WTC11 (cell line): ENCODE results near the gene PHLDB2.

Experiments
- GABPB1 ChIP-seq: sonication (generic); formaldehyde crosslinking; IDR thresholded peaks from 2 replicates; pipeline ENCODE4 v1.8.1; 2023; ENCODE audit warnings: mild to moderate bottlenecking, missing genetic modification reagents
- NFYB ChIP-seq: sonication (generic); formaldehyde crosslinking; conservative IDR thresholded peaks from 2 replicates; pipeline ENCODE4 v1.8.0; 2022; ENCODE audit warnings: low read depth, missing genetic modification reagents
- RELA ChIP-seq: sonication (generic); formaldehyde crosslinking; IDR thresholded peaks from 2 replicates; pipeline ENCODE4 v1.8.1; 2022; ENCODE audit warnings: missing genetic modification reagents, mild to moderate bottlenecking, borderline replicate concordance
- TCF7 ChIP-seq: sonication (generic); formaldehyde crosslinking; IDR thresholded peaks from 2 replicates; pipeline ENCODE4 v1.8.0; 2022; ENCODE audit warnings: mild to moderate bottlenecking, low read depth, missing genetic modification reagents, moderate library complexity
- USF2 ChIP-seq: sonication (generic); formaldehyde crosslinking; IDR thresholded peaks from 2 replicates; pipeline ENCODE4 v1.8.1; 2023; ENCODE audit warnings: mild to moderate bottlenecking, missing genetic modification reagents, moderate library complexity
- TF ChIP-seq, protein P1 (sequence below): fragments of 200-600 bp; IDR thresholded peaks from 2 replicates; pipeline ENCODE4 v1.8.0; 2022; ENCODE audit warnings: antibody characterized with exemption
- TF ChIP-seq, protein P2 (sequence below): sonication (generic); formaldehyde crosslinking; IDR thresholded peaks from 2 replicates; pipeline ENCODE4 v1.8.1; 2022; ENCODE audit warnings: mild to moderate bottlenecking, moderate library complexity, missing genetic modification reagents

DNA sequence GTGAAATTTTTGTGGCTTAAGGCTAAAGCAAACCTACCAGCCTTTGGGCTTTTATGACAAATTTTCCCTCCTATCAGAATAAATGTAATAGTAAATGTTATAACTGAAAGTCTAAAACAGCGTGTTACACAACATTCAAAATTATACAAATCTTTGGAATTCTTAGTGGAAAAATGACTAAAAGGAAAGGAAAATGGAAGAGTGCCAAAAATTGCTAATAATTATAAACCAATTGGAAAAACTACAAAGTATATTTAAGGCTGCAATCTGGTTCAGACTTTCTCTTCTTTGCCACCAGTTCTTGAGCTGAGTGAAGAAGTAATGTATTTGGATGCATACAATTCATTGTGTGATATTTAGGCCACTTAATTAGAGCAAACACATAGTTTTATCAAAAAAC is 45.6 kb upstream of the PHLDB2 start:
- TF ChIP-seq, protein P1, sequence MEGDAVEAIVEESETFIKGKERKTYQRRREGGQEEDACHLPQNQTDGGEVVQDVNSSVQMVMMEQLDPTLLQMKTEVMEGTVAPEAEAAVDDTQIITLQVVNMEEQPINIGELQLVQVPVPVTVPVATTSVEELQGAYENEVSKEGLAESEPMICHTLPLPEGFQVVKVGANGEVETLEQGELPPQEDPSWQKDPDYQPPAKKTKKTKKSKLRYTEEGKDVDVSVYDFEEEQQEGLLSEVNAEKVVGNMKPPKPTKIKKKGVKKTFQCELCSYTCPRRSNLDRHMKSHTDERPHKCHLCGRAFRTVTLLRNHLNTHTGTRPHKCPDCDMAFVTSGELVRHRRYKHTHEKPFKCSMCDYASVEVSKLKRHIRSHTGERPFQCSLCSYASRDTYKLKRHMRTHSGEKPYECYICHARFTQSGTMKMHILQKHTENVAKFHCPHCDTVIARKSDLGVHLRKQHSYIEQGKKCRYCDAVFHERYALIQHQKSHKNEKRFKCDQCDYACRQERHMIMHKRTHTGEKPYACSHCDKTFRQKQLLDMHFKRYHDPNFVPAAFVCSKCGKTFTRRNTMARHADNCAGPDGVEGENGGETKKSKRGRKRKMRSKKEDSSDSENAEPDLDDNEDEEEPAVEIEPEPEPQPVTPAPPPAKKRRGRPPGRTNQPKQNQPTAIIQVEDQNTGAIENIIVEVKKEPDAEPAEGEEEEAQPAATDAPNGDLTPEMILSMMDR: no peak
- no peak for TF ChIP-seq NFYB (CRISPR knock-in tag)
- no peak for TF ChIP-seq TCF7 (CRISPR knock-in tag)
- TF ChIP-seq USF2: no peak
- no peak for TF ChIP-seq RELA (CRISPR knock-in tag)
- TF ChIP-seq GABPB1 (CRISPR knock-in tag): no peak
- TF ChIP-seq, protein P2, sequence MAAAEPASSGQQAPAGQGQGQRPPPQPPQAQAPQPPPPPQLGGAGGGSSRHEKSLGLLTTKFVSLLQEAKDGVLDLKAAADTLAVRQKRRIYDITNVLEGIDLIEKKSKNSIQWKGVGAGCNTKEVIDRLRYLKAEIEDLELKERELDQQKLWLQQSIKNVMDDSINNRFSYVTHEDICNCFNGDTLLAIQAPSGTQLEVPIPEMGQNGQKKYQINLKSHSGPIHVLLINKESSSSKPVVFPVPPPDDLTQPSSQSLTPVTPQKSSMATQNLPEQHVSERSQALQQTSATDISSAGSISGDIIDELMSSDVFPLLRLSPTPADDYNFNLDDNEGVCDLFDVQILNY (CRISPR knock-in tag): no peak
